GM21723 (cell line): ENCODE results near the gene HLA-DQA1.
"Not testable (repeated sequence)": the region's sequence is repeated elsewhere in the genome, so short reads cannot be mapped to it uniquely, and the experiment has no call there.

Experiments used
- ATAC-seq: cut with Tn5 transposase; IDR thresholded peaks from one replicate; pipeline ENCODE4 v1.9.1; 2021; ENCODE audit warnings: mild to moderate bottlenecking, moderate library complexity; ENCODE audit not compliant: unreplicated experiment

Gene HLA-DQA1

GRCh38 chr6:32657819-32658218 lies 20.6 kb downstream of the HLA-DQA1 start:
- not testable (repeated sequence) for ATAC-seq

DNA sequence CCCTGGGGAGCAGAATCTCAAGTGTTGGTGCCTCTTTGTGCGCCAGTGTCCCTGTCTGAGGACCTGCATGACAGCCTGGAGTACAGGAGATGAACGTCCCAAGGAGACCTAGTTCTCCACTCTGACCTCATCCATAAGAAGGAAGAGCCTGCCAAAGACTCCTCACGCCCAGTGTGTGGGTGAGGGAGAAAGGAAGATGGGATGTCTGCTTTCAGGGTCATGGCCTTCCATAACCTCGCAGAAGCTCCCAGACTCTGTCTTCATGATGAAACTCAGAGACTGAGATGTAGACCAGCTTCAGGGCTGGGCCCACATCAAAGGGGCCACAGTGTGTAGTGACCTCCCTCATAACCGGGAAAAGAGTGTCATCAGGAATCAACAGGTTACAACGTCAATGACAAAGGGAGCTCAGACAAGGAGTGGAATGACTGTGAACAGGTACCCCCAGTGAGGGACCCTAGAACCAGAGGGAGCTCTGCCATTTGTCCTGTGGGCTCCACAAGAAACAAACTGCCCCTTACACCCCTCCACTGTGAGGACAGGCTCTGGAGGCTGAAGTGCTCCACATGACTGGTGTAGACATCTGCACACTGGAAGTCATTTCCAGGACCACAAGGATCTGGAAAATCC lies 21.2 kb downstream of the HLA-DQA1 start:
- no peak for ATAC-seq

DNA sequence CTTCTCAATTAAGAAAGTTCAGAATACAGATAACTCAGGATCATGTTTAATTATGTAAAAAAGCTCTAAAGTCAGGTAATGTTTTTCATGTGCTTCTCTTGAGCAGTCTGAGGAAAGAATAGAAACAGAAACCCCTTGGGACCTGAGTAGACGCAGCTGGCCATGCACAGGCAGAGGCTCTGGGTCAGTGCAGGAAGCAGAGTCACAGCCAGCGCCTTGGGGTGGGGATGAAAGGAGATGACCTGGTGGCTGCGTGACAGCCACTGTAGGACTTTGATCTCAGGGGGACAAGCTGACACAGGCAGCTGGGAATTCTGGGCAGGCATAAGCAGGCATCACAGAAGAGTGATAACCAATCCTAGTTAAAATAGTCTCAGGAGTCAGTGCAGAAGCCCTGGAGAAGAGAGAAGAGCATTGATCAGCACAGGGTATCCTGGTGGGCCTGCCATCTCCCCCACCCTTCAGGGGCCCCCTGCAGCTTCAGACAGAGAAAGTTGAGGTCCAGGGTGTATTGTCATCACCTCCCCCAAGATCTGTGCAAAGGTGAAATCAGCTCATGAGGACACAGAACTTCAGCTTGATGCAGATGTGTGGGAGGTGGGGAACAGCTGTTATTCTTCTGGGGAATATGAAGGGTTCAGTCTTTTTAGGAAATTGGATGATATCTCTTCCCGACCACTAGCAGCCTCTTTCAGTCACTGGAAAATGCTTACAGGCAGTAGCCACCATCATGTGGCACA lies 22.8 kb downstream of the HLA-DQA1 start:
- peak; percentile 68 for ATAC-seq

GRCh38 chr6:32662099-32662498 lies 24.9 kb downstream of the HLA-DQA1 start:
- no peak for ATAC-seq

DNA sequence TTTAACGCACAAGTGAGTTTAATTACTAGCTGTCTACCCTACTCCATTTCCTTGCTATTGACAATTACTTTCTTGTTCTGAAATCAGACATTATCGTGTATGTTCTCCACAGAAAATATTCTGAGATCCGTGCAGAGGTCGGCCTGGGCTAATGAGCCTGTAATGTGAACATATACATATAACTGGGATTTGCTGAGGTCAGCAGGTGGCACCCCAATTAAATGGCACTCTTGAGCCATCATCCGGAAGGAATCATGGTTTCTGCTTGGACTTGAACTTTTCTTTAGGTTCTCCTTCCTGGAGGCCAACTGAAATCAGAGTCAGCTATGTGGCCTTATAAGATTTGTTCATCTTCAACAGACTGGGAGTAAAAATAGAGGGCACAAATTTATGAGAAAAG lies 25.6 kb downstream of the HLA-DQA1 start:
- no peak for ATAC-seq

DNA sequence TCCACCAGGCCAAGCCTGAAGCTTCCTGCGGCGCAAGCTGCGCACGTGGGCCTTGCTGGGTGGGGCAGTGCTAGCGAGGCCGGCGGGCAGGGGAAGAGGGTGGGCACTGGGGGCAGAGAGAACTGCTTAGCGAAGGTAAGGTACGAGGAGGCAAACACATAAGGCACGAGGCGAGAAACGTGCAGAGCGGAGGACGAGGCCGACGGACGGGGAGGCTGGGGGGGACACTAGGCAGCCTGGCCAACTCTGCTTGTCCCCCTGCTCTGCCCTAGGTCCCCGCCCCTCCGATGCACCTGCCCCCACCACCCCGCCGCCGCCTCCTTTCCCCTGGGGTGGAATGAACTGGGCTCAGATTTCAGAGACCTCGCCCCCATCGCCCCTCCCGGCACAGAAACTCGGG lies 27.1 kb downstream of the HLA-DQA1 start:
- ATAC-seq: no peak

GRCh38 chr6:32664827-32665362 lies 27.7 kb downstream of the HLA-DQA1 start:
- ATAC-seq: no peak

GRCh38 chr6:32665661-32666060 lies 28.5 kb downstream of the HLA-DQA1 start:
- no peak for ATAC-seq

DNA sequence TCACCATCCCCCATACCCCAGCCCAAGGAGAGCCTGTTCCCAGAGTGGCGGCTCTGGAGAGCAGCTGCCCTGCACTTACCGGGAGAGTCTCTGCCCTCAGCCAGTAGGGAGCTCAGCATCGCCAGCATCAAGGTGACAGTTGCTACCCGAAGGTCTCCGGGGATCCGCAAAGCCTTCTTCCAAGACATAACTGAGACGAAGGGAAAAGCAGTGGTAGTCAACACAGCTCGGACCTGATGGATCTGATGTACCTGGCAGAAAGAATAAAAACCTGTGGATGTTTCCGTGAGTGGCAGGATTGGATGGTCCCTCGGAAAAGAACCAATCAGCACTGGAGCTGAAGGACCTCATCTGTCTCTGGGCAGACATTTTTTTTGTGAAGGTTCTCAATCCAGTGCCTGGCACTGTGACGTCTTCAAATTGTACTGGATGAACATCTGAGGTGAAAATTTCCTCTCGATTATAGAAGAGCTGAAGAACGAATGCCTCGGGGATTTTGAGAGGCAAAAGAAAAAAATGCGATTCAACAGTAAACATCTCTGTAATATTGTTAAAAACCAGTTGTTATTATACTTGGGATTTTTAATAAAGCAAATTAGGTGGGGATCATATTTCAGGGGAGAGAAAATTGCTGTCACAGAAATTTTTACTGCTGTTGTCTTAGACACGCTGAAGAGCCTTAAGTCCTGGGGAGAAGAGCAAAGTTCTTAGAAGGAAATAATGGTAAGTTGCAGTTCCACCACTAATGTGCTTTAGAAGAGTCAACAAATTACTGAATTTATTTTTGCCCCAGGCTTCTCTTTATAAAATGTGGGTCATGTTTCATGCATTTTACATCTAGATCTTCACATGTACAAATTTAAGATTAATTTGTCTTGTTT lies 29.5 kb downstream of the HLA-DQA1 start, which contains the start of gene HLA-DQB1:
TSS of gene HLA-DQB1 (minus strand) at position 238 of the 881 bp plus-strand sequence. CDS start at position 188, 50 bp downstream.
- peak; percentile 67 for ATAC-seq

GRCh38 chr6:32668226-32668747 lies 31.1 kb downstream of the HLA-DQA1 start:
- no peak for ATAC-seq

- ATAC-seq: no peak
Measured at GRCh38 chr6:32669240-32669639, 32.0 kb downstream of the HLA-DQA1 start.

GRCh38 chr6:32669893-32670292 lies 32.7 kb downstream of the HLA-DQA1 start:
- ATAC-seq: no peak

DNA sequence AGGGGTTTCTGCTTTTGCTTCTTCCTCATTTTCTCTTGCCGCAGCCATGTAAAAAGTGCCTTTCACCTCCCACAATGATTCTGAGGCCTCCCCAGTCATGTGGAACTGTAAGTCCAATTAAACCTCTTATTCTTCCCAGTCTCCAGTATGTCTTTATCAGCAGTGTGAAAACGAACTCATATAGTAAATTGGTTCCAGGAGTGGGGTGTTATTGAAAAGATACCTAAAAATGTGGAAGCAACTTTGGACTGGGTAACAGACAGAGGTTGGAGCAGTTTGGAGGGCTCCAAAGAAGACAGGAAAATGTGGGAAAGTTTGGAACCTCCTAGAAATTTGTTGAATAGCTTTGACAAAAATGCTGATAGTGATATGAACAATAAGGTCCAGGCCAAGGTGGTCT lies 34.7 kb downstream of the HLA-DQA1 start:
- ATAC-seq: not testable (repeated sequence)

DNA sequence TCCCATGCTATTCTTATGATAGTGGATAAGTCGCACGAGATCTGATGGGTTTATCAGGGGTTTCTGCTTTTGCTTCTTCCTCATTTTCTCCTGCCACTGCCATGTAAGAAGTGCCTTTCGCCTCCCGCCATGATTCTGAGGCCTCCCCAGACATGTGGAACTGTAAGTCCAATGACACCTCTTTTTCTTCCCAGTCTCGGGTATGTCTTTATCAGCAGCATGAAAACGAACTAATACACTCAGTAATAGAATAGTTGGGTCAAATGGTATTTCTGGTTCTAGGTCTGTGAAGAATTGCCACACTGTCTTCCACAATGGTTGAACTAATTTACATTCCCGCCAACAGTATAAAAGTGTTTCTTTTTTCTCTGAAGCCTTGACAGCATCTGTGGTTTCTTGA lies 36.9 kb downstream of the HLA-DQA1 start:
- not testable (repeated sequence) for ATAC-seq

DNA sequence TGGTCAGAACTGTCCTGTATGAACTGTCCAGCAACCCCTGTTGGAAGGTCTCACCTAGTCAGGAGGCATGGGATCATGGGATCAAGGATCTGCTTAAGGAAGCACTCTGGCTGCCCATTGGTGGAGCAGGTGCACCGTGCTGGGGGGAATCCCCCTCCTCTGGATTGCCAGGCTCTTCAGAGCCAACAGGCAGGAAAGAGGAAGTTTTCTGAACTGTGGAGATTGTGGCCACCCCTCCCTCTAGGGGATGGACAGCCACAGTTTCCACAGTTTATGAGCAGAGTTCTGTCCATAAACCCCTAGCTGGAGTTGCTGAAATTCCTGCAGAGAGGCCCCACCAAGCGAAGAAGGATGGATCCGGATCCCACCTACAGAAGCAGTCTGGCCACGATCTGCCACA lies 42.3 kb downstream of the HLA-DQA1 start:
- ATAC-seq: no peak

DNA sequence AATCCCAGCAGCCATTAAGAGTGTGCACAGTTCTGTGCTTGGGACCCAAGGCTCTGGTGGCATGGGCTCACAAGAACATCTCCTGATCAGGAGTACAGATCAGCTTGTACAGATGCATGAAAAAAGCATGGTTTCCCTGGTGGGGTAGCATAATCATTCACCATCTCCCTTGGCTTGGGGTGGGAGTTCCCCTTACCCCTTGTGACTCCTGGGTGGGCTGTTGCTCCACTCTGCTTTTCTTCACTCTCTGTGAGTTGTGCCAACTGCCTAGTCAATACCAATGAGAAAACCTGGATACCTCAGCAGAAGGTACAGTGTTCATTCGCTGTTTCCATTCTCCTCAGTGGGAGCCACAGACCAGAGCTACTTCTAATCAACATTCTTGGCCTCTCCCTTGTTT lies 42.8 kb downstream of the HLA-DQA1 start:
- ATAC-seq: no peak

- no peak for ATAC-seq
Measured at GRCh38 chr6:32684246-32684645, 47.0 kb downstream of the HLA-DQA1 start.

DNA sequence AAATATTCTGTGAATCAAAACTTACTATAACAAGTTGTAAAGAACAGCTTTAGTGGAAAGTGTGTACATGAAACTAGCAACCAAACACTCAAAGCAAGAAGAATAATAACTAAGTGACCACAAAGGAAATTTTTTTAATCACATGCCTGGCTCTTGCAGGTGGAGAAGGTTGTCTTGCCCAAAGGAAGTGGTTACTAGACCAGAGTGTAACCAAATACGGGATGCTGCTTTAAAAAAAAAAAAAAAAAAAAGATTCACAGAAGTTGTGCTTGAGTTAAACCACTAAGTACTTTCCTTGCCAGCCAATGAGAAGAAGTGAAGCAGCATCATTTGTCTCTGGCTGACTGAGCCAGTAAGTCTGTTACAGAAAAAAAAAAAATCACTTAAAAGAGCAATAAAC lies 48.4 kb downstream of the HLA-DQA1 start:
- ATAC-seq: peak; percentile 75

DNA sequence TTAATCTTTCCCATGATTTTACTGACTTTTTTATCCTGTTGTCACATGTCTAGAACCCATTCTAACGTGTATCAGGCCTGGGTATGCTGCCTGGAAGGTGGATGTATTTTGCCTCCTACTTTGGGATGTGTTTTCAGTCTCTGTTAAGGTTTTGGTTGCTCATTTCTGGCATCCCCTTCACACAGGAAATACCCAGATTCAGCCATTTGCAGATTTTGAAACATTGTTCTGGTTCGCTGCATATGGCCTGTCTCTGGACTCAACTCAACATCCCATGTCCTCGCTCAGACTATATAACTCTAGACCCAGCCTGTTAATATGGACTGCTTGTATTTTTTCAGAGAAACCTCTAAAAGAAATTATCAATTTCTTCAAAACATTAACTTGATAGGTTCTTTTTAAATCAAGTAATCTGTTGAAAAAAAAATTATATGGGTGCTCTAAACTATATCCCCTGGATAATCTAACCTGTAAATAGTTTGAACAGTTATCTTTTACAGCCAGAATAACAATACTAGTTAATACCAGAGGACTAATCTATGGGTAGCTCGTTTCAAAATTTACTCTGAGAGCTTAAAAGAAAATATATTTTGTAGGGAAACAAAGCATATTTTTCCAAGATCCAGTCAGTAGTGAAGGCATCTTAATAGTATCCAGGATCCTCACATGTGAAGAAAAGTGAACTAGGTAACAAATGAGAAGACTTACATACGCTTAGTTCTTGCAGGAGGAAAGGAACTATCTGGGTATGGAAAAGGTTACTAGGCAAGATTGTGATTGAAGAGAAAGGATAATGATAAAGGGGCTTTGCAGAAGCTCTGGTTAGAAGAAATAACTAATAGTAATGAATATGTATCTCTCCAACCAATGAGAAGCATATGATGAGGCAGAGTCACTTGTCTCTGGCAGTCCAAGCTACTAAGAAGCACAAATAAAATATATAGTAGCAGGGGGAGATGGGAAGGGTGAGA lies 52.6 kb downstream of the HLA-DQA1 start:
- ATAC-seq: no peak

DNA sequence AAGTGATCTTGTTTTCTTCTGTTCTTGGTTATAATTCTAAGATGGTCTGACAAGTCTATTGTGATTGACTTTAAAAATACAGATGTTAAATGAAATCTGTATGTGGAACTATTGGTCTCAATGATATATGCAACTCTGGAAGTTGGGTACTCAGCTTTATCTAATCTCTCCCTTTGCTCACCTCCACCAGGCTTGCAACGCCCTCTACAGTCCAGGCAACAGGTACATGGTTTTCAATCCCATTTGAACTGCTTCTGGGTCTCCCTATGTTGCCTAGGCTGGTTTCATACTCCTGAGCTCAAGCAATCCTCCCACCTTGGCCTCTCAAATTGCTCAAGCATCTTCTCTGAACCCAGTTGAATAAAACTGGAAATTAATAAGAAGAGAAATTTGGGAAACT lies 54.8 kb downstream of the HLA-DQA1 start:
- ATAC-seq: peak; percentile 52
